Transverse colon (tissue), 4 donors: Measurements from ENCODE around the gene SRM. TPM values are rescaled to one million over a fixed set of nuclear protein-coding genes. Genes with fewer than 3 reads are reported as not detected.

Source experiments
- DNase-seq: peaks from one replicate; pipeline ENCODE4 v3.0.0-alpha.2; 2019
- H3K27ac ChIP-seq, 4 donors: fragments of 200-600 bp; sonication (generic); 2 replicates each; pipeline ENCODE4 v1.5.1; 2016 to 2018; ENCODE audit warnings: inconsistent platforms in 4 of 4
- H3K27me3 ChIP-seq: fragments of 200-600 bp; sonication (generic); 2 replicates; pipeline ENCODE4 v1.5.1; 2017; ENCODE audit warnings: inconsistent platforms
- H3K36me3 ChIP-seq, 4 donors: fragments of 200-600 bp; sonication (generic); 2 replicates each; pipeline ENCODE4 v1.5.1; 2017 to 2019; ENCODE audit warnings: inconsistent platforms in 4 of 4
- H3K4me1 ChIP-seq, 4 donors: fragments of 200-600 bp; sonication (generic); 2 replicates each; pipeline ENCODE4 v1.5.1; 2017 to 2020; ENCODE audit warnings: inconsistent platforms in 4 of 4
- H3K4me3 ChIP-seq, 4 donors: fragments of 200-600 bp; sonication (generic); 1 replicate in 1 of 4; 2 replicates in 3 of 4; pipeline versions ENCODE4 v1.5.1 to v1.6.1; 2017 to 2019; ENCODE audit warnings: inconsistent platforms in 4 of 4
- H3K9me3 ChIP-seq, 2 donors: fragments of 200-600 bp; sonication (generic); 2 replicates each; pipeline ENCODE4 v1.5.1; 2017 to 2019; ENCODE audit warnings: inconsistent platforms in 2 of 2
- EP300 ChIP-seq: sonication (generic); formaldehyde crosslinking; IDR thresholded peaks from one replicate; pipeline ENCODE4 v1.6.1; 2017; ENCODE audit warnings: antibody characterized with exemption, low read depth
- POLR2A ChIP-seq: fragments of 450-650 bp; IDR thresholded peaks from one replicate; pipeline ENCODE4 v1.6.1; 2016; ENCODE audit warnings: antibody characterized with exemption, mild to moderate bottlenecking, moderate library complexity
- POLR2AphosphoS5 ChIP-seq, 3 donors: sonication (generic); formaldehyde crosslinking; IDR thresholded peaks; one replicate each; pipeline ENCODE4 v1.6.1; 2016; ENCODE audit warnings: antibody characterized with exemption in 3 of 3
- WGBS, 2 donors: methylation state at CpG; one replicate each; pipeline ENCODE4 v1.1.5; 2018; ENCODE audit warnings: low coverage in 1 of 2; 5-methylcytosine and 5-hydroxymethylcytosine counted together
- in situ Hi-C, 4 donors: fragments of 200-750 bp; cut with MboI; loops; one replicate each; pipeline versions ENCODE4 v1.15.0 to v1.15.1; 2017; ENCODE audit warnings: low sequenced_read_pairs in 3 of 4, low pct_ligation_motif_present in 1 of 4, low pct_unique_long_range_greater_than_20kb in 1 of 4
- intact Hi-C: fragments of 100-400 bp; cut with DNase I; formaldehyde crosslinking; loops from one replicate; pipeline ENCODE4 v1.15.1; 2023; ENCODE audit warnings: low total_unique reads
- total RNA-seq, 4 donors: library from RNA; depleted of rRNA; stranded (reverse); fragments of >200 nt; gene quantifications; one replicate each; pipeline ENCODE4 v1.1.0, GENCODE V29; 2016
- TF ChIP-seq, protein P1 (sequence below), 5 experiments: fragments of 200-600 bp in 3 of 5; fragments of 450-650 bp in 2 of 5; sonication (generic) in 3 of 5; IDR thresholded peaks; 1 replicate in 2 of 5; 2 replicates in 3 of 5; pipeline ENCODE4 v1.5.1; 2016 to 2017; ENCODE audit warnings: antibody characterized with exemption in 5 of 5, inconsistent platforms in 3 of 5, mild to moderate bottlenecking in 2 of 5, moderate library complexity in 1 of 5

SRM gene
- total RNA-seq, 4 donors from 2014 or later = 13.0 to 25.1 (median 20.3) TPM

DNA sequence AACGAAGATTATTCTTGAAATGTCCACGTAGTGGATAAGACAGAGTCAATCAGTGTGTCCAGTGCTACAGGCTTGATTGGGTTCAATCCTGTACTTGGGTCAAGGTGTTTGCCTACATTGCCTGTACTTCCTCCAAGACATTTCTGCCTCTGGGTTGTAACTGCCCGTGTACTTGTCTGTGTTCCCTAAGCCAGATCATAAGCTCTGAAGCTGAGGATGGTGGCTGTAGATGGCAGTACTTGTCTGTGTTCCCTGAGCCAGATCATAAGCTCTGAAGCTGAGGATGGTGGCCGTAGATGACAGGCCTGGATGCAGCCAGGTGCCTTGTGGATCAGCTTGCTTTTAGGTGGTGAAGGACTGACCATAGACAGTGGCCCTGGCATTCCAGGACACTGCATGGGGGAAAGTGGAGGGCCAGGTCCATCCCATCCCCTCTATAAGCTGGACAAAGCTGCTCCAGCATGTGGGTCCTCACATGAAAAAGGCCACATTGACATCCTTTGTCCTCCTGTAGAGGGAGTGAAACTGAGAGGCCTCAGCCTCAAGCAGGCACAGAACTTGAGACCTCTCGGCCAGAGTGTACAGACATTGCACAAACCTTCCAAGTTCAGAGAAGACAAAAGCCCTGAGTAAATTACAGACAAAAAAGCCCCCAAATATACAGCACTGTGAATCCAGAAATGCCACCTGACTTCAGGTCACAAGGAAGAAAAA is 2.0 kb upstream of the SRM start:
- WGBS, 2 donors = 68% methylated on average over 5 of the region's 5 CpGs; no CpG with 5 or more reads in 1 of the 2 donors
- H3K27ac ChIP-seq = no peak overlapping the region

DNA sequence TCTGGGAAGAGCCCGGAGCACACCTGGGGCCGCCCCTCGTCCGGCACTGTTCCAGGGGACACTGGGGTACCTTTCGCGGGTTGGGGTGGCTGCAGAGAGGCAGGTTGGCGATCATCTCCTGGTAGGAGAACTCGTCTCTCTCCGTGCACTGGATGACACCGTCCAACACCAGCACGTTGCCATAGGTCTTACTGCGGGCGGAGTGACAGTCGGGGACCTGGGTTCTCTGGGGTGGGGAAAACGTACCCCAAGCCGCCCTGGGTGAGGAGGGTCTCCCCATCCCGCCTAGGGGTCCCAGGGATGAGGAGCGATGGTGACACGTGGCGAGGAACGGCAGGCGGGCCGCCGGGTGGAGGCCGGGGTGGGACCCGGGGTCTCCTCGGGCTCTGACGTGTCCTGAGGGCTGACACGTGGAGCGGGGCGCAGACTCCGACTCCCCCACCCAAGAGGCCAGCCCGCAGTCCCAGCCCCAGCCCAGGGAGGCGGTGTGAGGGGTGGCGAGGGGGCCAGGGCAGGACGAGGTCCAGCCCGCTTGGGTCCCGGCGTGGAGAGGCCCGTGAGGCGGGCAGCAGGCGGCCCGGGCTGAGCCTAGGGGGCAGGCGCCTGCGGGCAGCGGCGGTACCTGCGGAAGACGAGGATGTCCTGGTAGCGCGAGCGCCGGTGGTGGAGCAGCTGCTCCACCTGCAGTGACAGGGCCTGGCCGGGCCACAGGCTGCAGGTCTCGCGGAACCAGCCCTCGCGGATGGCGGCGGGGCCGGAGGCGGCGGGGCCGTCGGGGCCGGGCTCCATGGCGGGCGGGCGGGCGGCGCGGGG is 457 bp downstream of the SRM start:
- 1% methylated on average over 35 of the region's 72 CpGs; no CpG with 5 or more reads in 1 of the 2 donors for WGBS, 2 donors
- H3K27ac ChIP-seq = peak overlapping the region; percentile 74 to 77 (median 76)
- peak; percentile 21 for DNase-seq
- no peaks in the 10 kb centered on the region for H3K27me3 ChIP-seq
- in situ Hi-C loops (no loop called here), intact Hi-C loops (no loop called here)
- peaks cover 0 to 6% (median 0%) of the 10 kb centered on the region in 4 donors for H3K36me3 ChIP-seq
- H3K4me1 ChIP-seq = peaks cover 10 to 22% (median 19%) of the 10 kb centered on the region in 4 donors
- peak overlapping the region; percentile 66 to 98 (median 94) for H3K4me3 ChIP-seq
- H3K9me3 ChIP-seq = no peaks in the 10 kb centered on the region
- TF ChIP-seq POLR2AphosphoS5 (IDR thresholded peaks at IDR 0.05) (no peak), EP300 (no peak), POLR2A (no peak)
- TF ChIP-seq, protein P1, sequence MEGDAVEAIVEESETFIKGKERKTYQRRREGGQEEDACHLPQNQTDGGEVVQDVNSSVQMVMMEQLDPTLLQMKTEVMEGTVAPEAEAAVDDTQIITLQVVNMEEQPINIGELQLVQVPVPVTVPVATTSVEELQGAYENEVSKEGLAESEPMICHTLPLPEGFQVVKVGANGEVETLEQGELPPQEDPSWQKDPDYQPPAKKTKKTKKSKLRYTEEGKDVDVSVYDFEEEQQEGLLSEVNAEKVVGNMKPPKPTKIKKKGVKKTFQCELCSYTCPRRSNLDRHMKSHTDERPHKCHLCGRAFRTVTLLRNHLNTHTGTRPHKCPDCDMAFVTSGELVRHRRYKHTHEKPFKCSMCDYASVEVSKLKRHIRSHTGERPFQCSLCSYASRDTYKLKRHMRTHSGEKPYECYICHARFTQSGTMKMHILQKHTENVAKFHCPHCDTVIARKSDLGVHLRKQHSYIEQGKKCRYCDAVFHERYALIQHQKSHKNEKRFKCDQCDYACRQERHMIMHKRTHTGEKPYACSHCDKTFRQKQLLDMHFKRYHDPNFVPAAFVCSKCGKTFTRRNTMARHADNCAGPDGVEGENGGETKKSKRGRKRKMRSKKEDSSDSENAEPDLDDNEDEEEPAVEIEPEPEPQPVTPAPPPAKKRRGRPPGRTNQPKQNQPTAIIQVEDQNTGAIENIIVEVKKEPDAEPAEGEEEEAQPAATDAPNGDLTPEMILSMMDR (IDR thresholded peaks at IDR 0.05) = no peak

More for the DNA sequence above, 2.0 kb upstream of the SRM start:
- H3K4me3 ChIP-seq = no peak overlapping the region
- peaks cover 10 to 22% (median 19%) of the 10 kb centered on the region in 4 donors for H3K4me1 ChIP-seq
- H3K9me3 ChIP-seq = no peaks in the 10 kb centered on the region
- H3K27me3 ChIP-seq = no peaks in the 10 kb centered on the region
- H3K36me3 ChIP-seq = peaks cover 0 to 21% (median 9%) of the 10 kb centered on the region in 4 donors
- intact Hi-C loops = no loop called here
- TF ChIP-seq POLR2A (no peak), EP300 (no peak), POLR2AphosphoS5 (IDR thresholded peaks at IDR 0.05) (no peak)
- TF ChIP-seq, protein P1 (IDR thresholded peaks at IDR 0.05) = no peak
- in situ Hi-C loops = no loop called here
- DNase-seq = no peak

DNA sequence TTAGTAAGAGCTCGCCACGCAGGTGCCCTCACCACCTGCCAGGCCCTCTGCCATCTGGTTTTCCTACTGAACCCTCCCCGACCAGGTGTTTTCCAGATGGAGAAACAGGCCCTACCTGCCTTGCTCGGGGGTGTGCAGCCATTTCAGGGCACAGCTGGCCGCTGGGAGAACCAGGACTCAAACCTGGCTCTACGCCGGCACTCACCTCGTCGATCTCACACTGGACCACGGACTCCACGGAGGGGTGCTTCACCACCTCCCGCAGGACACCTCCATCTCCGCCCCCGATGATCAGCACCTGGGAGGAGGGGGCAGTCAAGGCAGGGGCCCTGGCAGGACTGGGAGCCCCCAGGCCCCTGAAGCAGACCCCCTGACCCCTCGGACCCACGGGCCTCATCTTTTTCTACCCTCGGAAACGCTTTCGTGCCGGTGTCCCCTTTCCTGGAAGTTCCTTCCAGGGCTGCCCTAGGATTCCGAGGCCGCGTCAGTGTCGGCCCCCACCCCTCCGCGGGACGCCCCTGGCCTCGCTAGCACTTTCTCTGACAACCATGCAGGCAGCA is 1.1 kb downstream of the SRM start:
- H3K4me3 ChIP-seq = peak overlapping the region; percentile 3 to 98 (median 80)
- intact Hi-C loops (no loop called here), in situ Hi-C loops (no loop called here)
- TF ChIP-seq EP300 (no peak), POLR2A (no peak), POLR2AphosphoS5 (IDR thresholded peaks at IDR 0.05) (peak in 2 of 3 donors; percentile 23 to 48)
- TF ChIP-seq, protein P1 (IDR thresholded peaks at IDR 0.05) = no peak
- peak overlapping the region in 1 of 4 donors; percentile 77 for H3K27ac ChIP-seq
- DNase-seq = peak; percentile 31
- peaks cover 0 to 6% (median 0%) of the 10 kb centered on the region in 4 donors for H3K36me3 ChIP-seq
- H3K9me3 ChIP-seq = no peaks in the 10 kb centered on the region
- H3K4me1 ChIP-seq = peaks cover 10 to 22% (median 19%) of the 10 kb centered on the region in 4 donors
- 34 to 60% methylated on average over 2 to 20 of the region's 28 CpGs for WGBS, 2 donors
- H3K27me3 ChIP-seq = no peaks in the 10 kb centered on the region

DNA sequence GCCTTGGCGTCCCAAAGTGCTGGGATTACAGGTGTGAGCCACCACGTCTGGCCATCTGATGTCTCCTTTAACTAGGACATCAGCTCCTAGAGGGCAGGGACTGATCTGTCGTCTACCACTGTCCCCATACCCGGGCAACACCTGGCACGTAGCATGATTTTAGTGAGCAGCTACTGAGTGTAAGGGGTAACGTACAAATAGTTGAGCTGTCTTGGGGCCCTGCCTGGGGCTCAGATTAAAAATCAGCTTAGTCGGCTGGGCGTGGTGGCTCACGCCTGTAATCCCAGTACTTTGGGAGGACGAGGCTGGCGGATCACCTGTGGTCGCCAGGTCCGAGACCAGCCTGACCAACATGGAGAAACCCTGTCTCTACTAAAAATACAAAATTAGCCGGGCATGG is 1.8 kb downstream of the SRM start:
- DNase-seq = no peak
- H3K4me3 ChIP-seq = no peak overlapping the region

More for the DNA sequence above, 1.8 kb downstream of the SRM start:
- peaks cover 10 to 22% (median 19%) of the 10 kb centered on the region in 4 donors for H3K4me1 ChIP-seq
- H3K27ac ChIP-seq = no peak overlapping the region
- H3K9me3 ChIP-seq = no peaks in the 10 kb centered on the region
- in situ Hi-C loops (no loop called here), intact Hi-C loops (no loop called here)
- WGBS, 2 donors = 96% methylated on average over 14 of the region's 14 CpGs; no CpG with 5 or more reads in 1 of the 2 donors
- no peaks in the 10 kb centered on the region for H3K27me3 ChIP-seq
- H3K36me3 ChIP-seq = peaks cover 0 to 6% (median 0%) of the 10 kb centered on the region in 4 donors
- TF ChIP-seq EP300 (no peak), POLR2AphosphoS5 (IDR thresholded peaks at IDR 0.05) (no peak), POLR2A (no peak)
- TF ChIP-seq, protein P1 (IDR thresholded peaks at IDR 0.05) = no peak
